SK-N-SH (cell line): Measurements from ENCODE around the gene LMF1.

Experiments
- TCF12 ChIP-seq: IDR thresholded peaks from 2 replicates; pipeline ENCODE4 v1.4.0; 2012
- TF ChIP-seq, protein P1 (sequence below): fragments of 200-600 bp; sonication (generic); IDR thresholded peaks from 2 replicates; pipeline ENCODE4 v1.6.1; 2017; ENCODE audit warnings: antibody characterized with exemption, mild to moderate bottlenecking, moderate library complexity
- TF ChIP-seq, protein P2 (sequence below): IDR thresholded peaks from 2 replicates; pipeline ENCODE4 v1.6.1; 2012; ENCODE audit warnings: mild to moderate bottlenecking, low read depth, low read length, moderate library complexity

DNA sequence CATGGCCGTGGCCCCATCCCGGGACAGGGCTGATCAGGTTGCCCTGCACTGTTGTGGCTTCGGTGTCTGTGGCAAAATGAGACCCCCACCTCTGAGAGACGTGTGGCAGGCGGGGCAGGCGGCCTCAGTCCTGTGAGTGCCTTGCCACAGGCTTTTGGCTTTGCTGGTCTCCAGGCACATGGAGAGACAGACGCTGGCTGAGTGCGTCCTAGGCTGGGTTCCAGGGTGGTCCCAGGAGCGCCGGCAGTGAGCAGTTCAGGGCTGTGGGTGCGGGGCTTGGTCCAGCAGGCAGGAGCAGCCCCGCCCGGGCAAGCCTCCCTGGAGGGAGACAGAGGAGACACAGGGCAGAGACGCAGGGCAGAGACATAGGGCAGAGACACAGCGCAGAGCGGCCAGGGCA lies 40.0 kb upstream of the LMF1 start:
- TF ChIP-seq, protein P1, sequence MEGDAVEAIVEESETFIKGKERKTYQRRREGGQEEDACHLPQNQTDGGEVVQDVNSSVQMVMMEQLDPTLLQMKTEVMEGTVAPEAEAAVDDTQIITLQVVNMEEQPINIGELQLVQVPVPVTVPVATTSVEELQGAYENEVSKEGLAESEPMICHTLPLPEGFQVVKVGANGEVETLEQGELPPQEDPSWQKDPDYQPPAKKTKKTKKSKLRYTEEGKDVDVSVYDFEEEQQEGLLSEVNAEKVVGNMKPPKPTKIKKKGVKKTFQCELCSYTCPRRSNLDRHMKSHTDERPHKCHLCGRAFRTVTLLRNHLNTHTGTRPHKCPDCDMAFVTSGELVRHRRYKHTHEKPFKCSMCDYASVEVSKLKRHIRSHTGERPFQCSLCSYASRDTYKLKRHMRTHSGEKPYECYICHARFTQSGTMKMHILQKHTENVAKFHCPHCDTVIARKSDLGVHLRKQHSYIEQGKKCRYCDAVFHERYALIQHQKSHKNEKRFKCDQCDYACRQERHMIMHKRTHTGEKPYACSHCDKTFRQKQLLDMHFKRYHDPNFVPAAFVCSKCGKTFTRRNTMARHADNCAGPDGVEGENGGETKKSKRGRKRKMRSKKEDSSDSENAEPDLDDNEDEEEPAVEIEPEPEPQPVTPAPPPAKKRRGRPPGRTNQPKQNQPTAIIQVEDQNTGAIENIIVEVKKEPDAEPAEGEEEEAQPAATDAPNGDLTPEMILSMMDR: no peak
- TF ChIP-seq, protein P2, sequence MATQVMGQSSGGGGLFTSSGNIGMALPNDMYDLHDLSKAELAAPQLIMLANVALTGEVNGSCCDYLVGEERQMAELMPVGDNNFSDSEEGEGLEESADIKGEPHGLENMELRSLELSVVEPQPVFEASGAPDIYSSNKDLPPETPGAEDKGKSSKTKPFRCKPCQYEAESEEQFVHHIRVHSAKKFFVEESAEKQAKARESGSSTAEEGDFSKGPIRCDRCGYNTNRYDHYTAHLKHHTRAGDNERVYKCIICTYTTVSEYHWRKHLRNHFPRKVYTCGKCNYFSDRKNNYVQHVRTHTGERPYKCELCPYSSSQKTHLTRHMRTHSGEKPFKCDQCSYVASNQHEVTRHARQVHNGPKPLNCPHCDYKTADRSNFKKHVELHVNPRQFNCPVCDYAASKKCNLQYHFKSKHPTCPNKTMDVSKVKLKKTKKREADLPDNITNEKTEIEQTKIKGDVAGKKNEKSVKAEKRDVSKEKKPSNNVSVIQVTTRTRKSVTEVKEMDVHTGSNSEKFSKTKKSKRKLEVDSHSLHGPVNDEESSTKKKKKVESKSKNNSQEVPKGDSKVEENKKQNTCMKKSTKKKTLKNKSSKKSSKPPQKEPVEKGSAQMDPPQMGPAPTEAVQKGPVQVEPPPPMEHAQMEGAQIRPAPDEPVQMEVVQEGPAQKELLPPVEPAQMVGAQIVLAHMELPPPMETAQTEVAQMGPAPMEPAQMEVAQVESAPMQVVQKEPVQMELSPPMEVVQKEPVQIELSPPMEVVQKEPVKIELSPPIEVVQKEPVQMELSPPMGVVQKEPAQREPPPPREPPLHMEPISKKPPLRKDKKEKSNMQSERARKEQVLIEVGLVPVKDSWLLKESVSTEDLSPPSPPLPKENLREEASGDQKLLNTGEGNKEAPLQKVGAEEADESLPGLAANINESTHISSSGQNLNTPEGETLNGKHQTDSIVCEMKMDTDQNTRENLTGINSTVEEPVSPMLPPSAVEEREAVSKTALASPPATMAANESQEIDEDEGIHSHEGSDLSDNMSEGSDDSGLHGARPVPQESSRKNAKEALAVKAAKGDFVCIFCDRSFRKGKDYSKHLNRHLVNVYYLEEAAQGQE: no peak
- TF ChIP-seq TCF12: no peak
